H9 (cell line): ENCODE results near the gene HNRNPF. TPM values are rescaled to one million over a fixed set of nuclear protein-coding genes. Genes with fewer than 3 reads are reported as not detected.

Experiments
- DNase-seq: peaks from one replicate; pipeline ENCODE4 v3.0.0-alpha.2; 2017
- H2AFZ ChIP-seq: one replicate; pipeline ENCODE4 v1.6.1; 2013; ENCODE audit warnings: mild to moderate bottlenecking, low read length, control low read depth, moderate library complexity
- H2AK5ac ChIP-seq: 2 replicates; pipeline ENCODE4 v1.6.1; 2013; ENCODE audit warnings: low read length, control low read depth, mixed read lengths; ENCODE audit not compliant: insufficient read length
- H2BK120ac ChIP-seq: one replicate; pipeline ENCODE4 v1.6.1; 2013; ENCODE audit warnings: low read depth, mild to moderate bottlenecking, low read length, control low read depth, inconsistent platforms; ENCODE audit not compliant: poor library complexity, severe bottlenecking
- H2BK12ac ChIP-seq: 2 replicates; pipeline ENCODE4 v1.6.1; 2013; ENCODE audit warnings: low read length, control low read depth, mixed read lengths, low read depth; ENCODE audit not compliant: insufficient read length
- H2BK15ac ChIP-seq: 2 replicates; pipeline ENCODE4 v1.6.1; 2013; ENCODE audit warnings: low read depth, low read length, control low read depth
- H2BK20ac ChIP-seq: one replicate; pipeline ENCODE4 v1.6.1; 2013; ENCODE audit warnings: low read depth, mild to moderate bottlenecking, low read length, control low read depth, inconsistent platforms; ENCODE audit not compliant: poor library complexity, severe bottlenecking
- H2BK5ac ChIP-seq: 2 replicates; pipeline ENCODE4 v1.6.1; 2013; ENCODE audit warnings: low read length, control low read depth, mixed read lengths; ENCODE audit not compliant: insufficient read length
- H3K14ac ChIP-seq: 2 replicates; pipeline ENCODE4 v1.6.1; 2013; ENCODE audit warnings: low read length, control low read depth; ENCODE audit not compliant: insufficient read depth
- H3K18ac ChIP-seq: 2 replicates; pipeline ENCODE4 v1.6.1; 2013; ENCODE audit warnings: low read depth, mild to moderate bottlenecking, mixed read lengths, low read length, control low read depth; ENCODE audit not compliant: insufficient read length
- H3K23ac ChIP-seq: 2 replicates; pipeline ENCODE4 v1.6.1; 2013; ENCODE audit warnings: low read length, control low read depth, mixed read lengths, low read depth; ENCODE audit not compliant: insufficient read length
- H3K23me2 ChIP-seq: 2 replicates; pipeline ENCODE4 v1.6.1; 2013; ENCODE audit warnings: low read depth, mild to moderate bottlenecking, mixed read lengths, low read length, control low read depth; ENCODE audit not compliant: insufficient read length, poor library complexity, severe bottlenecking
- H3K27ac ChIP-seq: 2 replicates; pipeline ENCODE4 v1.5.1; 2013; ENCODE audit warnings: low read length, control low read depth, mixed read lengths, low read depth; ENCODE audit not compliant: insufficient read length
- H3K27me3 ChIP-seq: 2 replicates; pipeline ENCODE4 v1.6.1; 2013; ENCODE audit warnings: low read length, control low read depth, inconsistent platforms; ENCODE audit not compliant: insufficient read depth
- H3K4ac ChIP-seq: 2 replicates; pipeline ENCODE4 v1.6.1; 2013; ENCODE audit warnings: low read depth, mild to moderate bottlenecking, control low read depth, inconsistent platforms, low read length, moderate library complexity
- H3K4me1 ChIP-seq: 2 replicates; pipeline ENCODE4 v1.6.1; 2013; ENCODE audit warnings: low read length, control low read depth, inconsistent platforms; ENCODE audit not compliant: insufficient read depth
- H3K4me2 ChIP-seq: 2 replicates; pipeline ENCODE4 v1.6.1; 2013; ENCODE audit warnings: low read length, control low read depth, mixed read lengths; ENCODE audit not compliant: insufficient read length, insufficient read depth
- H3K56ac ChIP-seq: 2 replicates; pipeline ENCODE4 v1.6.1; 2013; ENCODE audit warnings: low read depth, mild to moderate bottlenecking, mixed read lengths, low read length, control low read depth; ENCODE audit not compliant: insufficient read length
- H3K79me1 ChIP-seq: 2 replicates; pipeline ENCODE4 v1.6.1; 2013; ENCODE audit warnings: low read depth, mild to moderate bottlenecking, moderate library complexity, low read length, control low read depth, inconsistent platforms; ENCODE audit not compliant: insufficient read depth, poor library complexity, severe bottlenecking
- H3K79me2 ChIP-seq: 2 replicates; pipeline ENCODE4 v1.6.1; 2013; ENCODE audit warnings: low read length, control low read depth, inconsistent platforms; ENCODE audit not compliant: insufficient read depth
- H3K9ac ChIP-seq: 2 replicates; pipeline ENCODE4 v1.6.1; 2013; ENCODE audit warnings: low read length, control low read depth, mixed read lengths; ENCODE audit not compliant: insufficient read length; ENCODE audit errors: extremely low read depth
- H3K9me3 ChIP-seq: one replicate; pipeline ENCODE4 v1.6.1; 2013; ENCODE audit warnings: low read depth, low read length, inconsistent platforms; ENCODE audit not compliant: control insufficient read depth
- H3T11ph ChIP-seq: one replicate; pipeline ENCODE4 v1.6.1; 2013; ENCODE audit warnings: mild to moderate bottlenecking, low read length, control low read depth, inconsistent platforms
- H4K20me1 ChIP-seq: one replicate; pipeline ENCODE4 v1.6.1; 2013; ENCODE audit not compliant: control insufficient read depth, insufficient read length, insufficient read depth
- H4K5ac ChIP-seq: 2 replicates; pipeline ENCODE4 v1.6.1; 2013; ENCODE audit warnings: low read depth, mild to moderate bottlenecking, mixed read lengths, low read length, control low read depth; ENCODE audit not compliant: insufficient read length
- H4K8ac ChIP-seq: replicated peaks from 2 replicates; pipeline ENCODE4 v1.6.1; 2013; ENCODE audit warnings: low read length, control low read depth, mixed read lengths, low read depth; ENCODE audit not compliant: insufficient read length
- H4K91ac ChIP-seq: 2 replicates; pipeline ENCODE4 v1.6.1; 2013; ENCODE audit warnings: low read depth, mild to moderate bottlenecking, moderate library complexity, mixed read lengths, low read length, control low read depth; ENCODE audit not compliant: insufficient read length
- H3K27ac Mint-ChIP-seq, 3 experiments: 2 replicates in 2 of 3; 3 replicates in 1 of 3; pipeline ENCODE4 v1.8.0; 2020 to 2021; ENCODE audit warnings: mixed read lengths in 3 of 3, mild to moderate bottlenecking in 1 of 3, moderate library complexity in 1 of 3
- H3K27me3 Mint-ChIP-seq: 2 replicates; pipeline ENCODE4 v1.8.0; 2021; ENCODE audit warnings: low read depth, mild to moderate bottlenecking, moderate library complexity, mixed read lengths
- H3K36me3 Mint-ChIP-seq, 3 experiments: 2 replicates in 2 of 3; 3 replicates in 1 of 3; pipeline ENCODE4 v1.8.0; 2020 to 2021; ENCODE audit warnings: low read depth in 3 of 3, mixed read lengths in 3 of 3; ENCODE audit not compliant: insufficient read depth in 1 of 3
- H3K4me1 Mint-ChIP-seq, 2 experiments: 2 replicates each; pipeline ENCODE4 v1.8.0; 2020; ENCODE audit warnings: mixed read lengths in 2 of 2
- H3K4me3 Mint-ChIP-seq, 2 experiments: 2 replicates in 1 of 2; 3 replicates in 1 of 2; pipeline ENCODE4 v1.8.0; 2020 to 2021; ENCODE audit warnings: mild to moderate bottlenecking in 2 of 2, mixed read lengths in 2 of 2, moderate library complexity in 1 of 2
- H3K9me3 Mint-ChIP-seq, 2 experiments: 2 replicates in 1 of 2; 3 replicates in 1 of 2; pipeline ENCODE4 v1.8.0; 2020; ENCODE audit warnings: mild to moderate bottlenecking in 2 of 2, mixed read lengths in 2 of 2, moderate library complexity in 1 of 2
- CTCF ChIP-seq: fragments of 200-600 bp; sonication (generic); conservative IDR thresholded peaks from 3 replicates; pipeline ENCODE4 v1.8.0; 2021; ENCODE audit warnings: antibody characterized with exemption, mild to moderate bottlenecking
- WGBS: extraction: QIAGEN DNeasy Blood & Tissue Kit; methylation state at CpG from one replicate; pipeline ENCODE4 v1.1.7; 2013; ENCODE audit warnings: missing lambda C conversion rate, low lambda C conversion rate, mixed read lengths; ENCODE audit not compliant: insufficient read length; ENCODE audit errors: extremely low coverage; 5-methylcytosine and 5-hydroxymethylcytosine counted together
- total RNA-seq: library from RNA; stranded (reverse); gene quantifications from 2 replicates; pipeline ENCODE4 v1.2.1, GENCODE V29; 2021

Gene HNRNPF
- total RNA-seq, 1 experiment from 2014 or later = 411 TPM

GRCh38 chr10:43372765-43373361, 36.1 kb downstream of the HNRNPF start:
- no peaks in the 10 kb centered on the region for H3K36me3 Mint-ChIP-seq
- Histone ChIP-seq H3K4ac (no peak overlapping the region), H3K79me2 (no peaks in the 10 kb centered on the region), H3K79me1 (no peaks in the 10 kb centered on the region), H4K5ac (no peak overlapping the region), H4K91ac (no peak overlapping the region), H3K23ac (no peak overlapping the region), H2BK15ac (no peak overlapping the region), H2AK5ac (no peak overlapping the region), H3K18ac (no peak overlapping the region), H4K20me1 (no peaks in the 10 kb centered on the region), H3K4me1 (no peaks in the 10 kb centered on the region), H2BK20ac (no peak overlapping the region), H3K27ac (no peak overlapping the region), H2AFZ (no peak overlapping the region), H3K9me3 (no peaks in the 10 kb centered on the region), H3K56ac (no peak overlapping the region), H2BK12ac (no peak overlapping the region), H2BK120ac (no peak overlapping the region), H3T11ph (no peak overlapping the region), H3K14ac (no peak overlapping the region; the same call in 1 of the 2 replicates), H2BK5ac (no peak overlapping the region), H3K4me2 (no peak overlapping the region), H3K9ac (no peak overlapping the region), H3K23me2 (no peaks in the 10 kb centered on the region), H4K8ac (no peak overlapping the region), H3K27me3 (no peaks in the 10 kb centered on the region)
- H3K4me1 Mint-ChIP-seq = peaks cover 41 to 44% of the 10 kb centered on the region in 2 experiments
- no peak overlapping the region for H3K27ac Mint-ChIP-seq
- H3K9me3 Mint-ChIP-seq = no peaks in the 10 kb centered on the region; a peak in 1 of 5 replicates
- no peak for TF ChIP-seq CTCF
- H3K27me3 Mint-ChIP-seq = peaks cover 8% of the 10 kb centered on the region
- WGBS = no CpG with 5 or more reads among the region's 1 CpG
- no peak for DNase-seq
- no peak overlapping the region; a peak in 1 of 5 replicates for H3K4me3 Mint-ChIP-seq
